K562 (cell line): Measurements from ENCODE around the gene IL4R. TPM values are rescaled to one million over a fixed set of nuclear protein-coding genes. Genes with fewer than 3 reads are reported as not detected.

Source experiments
- ARID2 ChIP-seq: fragments of 450-650 bp; IDR thresholded peaks from 2 replicates; pipeline ENCODE4 v1.6.1; 2017; ENCODE audit warnings: antibody characterized with exemption, mild to moderate bottlenecking
- CBFA2T2 ChIP-seq: fragments of 450-650 bp; conservative IDR thresholded peaks from 2 replicates; pipeline ENCODE4 v1.6.1; 2017; ENCODE audit warnings: mild to moderate bottlenecking
- CTBP1 ChIP-seq: fragments of 450-650 bp; IDR thresholded peaks from 2 replicates; pipeline ENCODE4 v1.6.1; 2016; ENCODE audit warnings: borderline replicate concordance
- ELF4 ChIP-seq: fragments of 450-650 bp; formaldehyde crosslinking; IDR thresholded peaks from 2 replicates; pipeline ENCODE4 v1.4.0; 2022; ENCODE audit warnings: missing genetic modification characterization
- GATAD2B ChIP-seq: fragments of 450-650 bp; IDR thresholded peaks from 2 replicates; pipeline ENCODE4 v1.6.1; 2017; ENCODE audit warnings: mild to moderate bottlenecking, borderline replicate concordance
- L3MBTL2 ChIP-seq: fragments of 450-650 bp; IDR thresholded peaks from 2 replicates; pipeline ENCODE4 v1.6.1; 2016; ENCODE audit warnings: mild to moderate bottlenecking, moderate library complexity
- MAZ ChIP-seq, 2 experiments: fragments of 450-650 bp in 1 of 2; sonication (generic) in 1 of 2; formaldehyde crosslinking; IDR thresholded peaks in 1 of 2; conservative IDR thresholded peaks in 1 of 2; 2 replicates each; pipeline versions ENCODE4 v1.4.0 to v1.5.0; 2020; ENCODE audit warnings: mild to moderate bottlenecking in 1 of 2, missing genetic modification reagents in 1 of 2
- MECOM ChIP-seq: fragments of 250-450 bp; sonication (Bioruptor Pico); IDR thresholded peaks from 2 replicates; pipeline ENCODE4 v1.8.0; 2022; ENCODE audit warnings: inconsistent platforms
- NCOR1 ChIP-seq: fragments of 450-650 bp; IDR thresholded peaks from 2 replicates; pipeline ENCODE4 v1.6.1; 2016; ENCODE audit warnings: mild to moderate bottlenecking, moderate library complexity
- RNF2 ChIP-seq: sonication (generic); IDR thresholded peaks from 2 replicates; pipeline ENCODE4 v1.6.1; 2016
- SMARCA4 ChIP-seq: fragments of 450-650 bp; IDR thresholded peaks from 2 replicates; pipeline ENCODE4 v1.6.1; 2016
- SUPT5H ChIP-seq: fragments of 450-650 bp; IDR thresholded peaks from 2 replicates; pipeline ENCODE4 v1.6.1; 2016
- TAF1 ChIP-seq: IDR thresholded peaks from 2 replicates; pipeline ENCODE4 v1.6.1; 2011; ENCODE audit warnings: mild to moderate bottlenecking, low read length, moderate library complexity; ENCODE audit not compliant: insufficient read depth, control insufficient read depth, severe bottlenecking; ENCODE audit errors: extremely low read depth
- TBP ChIP-seq: optimal IDR thresholded peaks from 2 replicates; pipeline ENCODE3; 2011; ENCODE audit warnings: low read depth, low read length, improper control_type of control experiment
- TEAD4 ChIP-seq, 2 experiments: sonication (generic) in 1 of 2; formaldehyde crosslinking in 1 of 2; IDR thresholded peaks; 2 replicates each; pipeline versions ENCODE4 v1.6.1 to v1.8.0; 2012 to 2022; ENCODE audit warnings: borderline replicate concordance in 1 of 2, inconsistent platforms in 1 of 2, low read length in 1 of 2, mild to moderate bottlenecking in 1 of 2, missing genetic modification reagents in 1 of 2
- ZBTB1 ChIP-seq: sonication (generic); formaldehyde crosslinking; IDR thresholded peaks from 2 replicates; pipeline ENCODE4 v1.8.1; 2023; ENCODE audit warnings: missing genetic modification reagents, low read depth, mild to moderate bottlenecking, borderline replicate concordance
- ZC3H8 ChIP-seq: fragments of 450-650 bp; IDR thresholded peaks from 2 replicates; pipeline ENCODE4 v1.6.1; 2017
- ZFX ChIP-seq: sonication (generic); formaldehyde crosslinking; IDR thresholded peaks from 2 replicates; pipeline ENCODE4 v1.8.0; 2022; ENCODE audit warnings: mild to moderate bottlenecking, missing genetic modification reagents, moderate library complexity
- ZNF165 ChIP-seq: fragments of 250-450 bp; sonication (Bioruptor Pico); IDR thresholded peaks from 2 replicates; pipeline ENCODE4 v1.4.0; 2020; ENCODE audit warnings: borderline replicate concordance
- ZNF830 ChIP-seq: fragments of 250-450 bp; sonication (Bioruptor Pico); IDR thresholded peaks from 2 replicates; pipeline ENCODE4 v1.5.0; 2021; ENCODE audit warnings: mild to moderate bottlenecking
- ZSCAN29 ChIP-seq: fragments of 450-650 bp; IDR thresholded peaks from 2 replicates; pipeline ENCODE4 v1.6.1; 2017
- polyA plus RNA-seq, 8 experiments: library from polyadenylated mRNA; depleted of rRNA in 4 of 8; stranded (reverse) in 5 of 8; unstranded in 3 of 8; fragments of >200 nt; fragmentation: Nextera tagmentation in 2 of 8; fragmentation: Illumina TruSeq in 1 of 8; extraction: Ambion mirVana in 2 of 8; extraction: Trizol in 1 of 8; gene quantifications; 2 replicates each; pipeline versions ENCODE4 v1.2.1 to v1.2.3, GENCODE V29; 2011 to 2014; ENCODE audit warnings: inconsistent platforms in 1 of 8, missing spikeins in 1 of 8
- total RNA-seq, 7 experiments: library from RNA; depleted of rRNA in 6 of 7; stranded (reverse); fragments of >200 nt in 6 of 7; fragmentation: Illumina TruSeq in 2 of 7; extraction: Trizol in 2 of 7; gene quantifications; 2 replicates each; pipeline versions ENCODE4 v1.2.1 to v1.2.3, GENCODE V29; 2011 to 2021; ENCODE audit warnings: low replicate concordance in 1 of 7
- TF ChIP-seq, protein P1 (sequence below): IDR thresholded peaks from 2 replicates; pipeline ENCODE4 v1.6.1; 2016; ENCODE audit warnings: missing genetic modification characterization, missing compliant biosample characterization
- TF ChIP-seq, protein P2 (sequence below), 2 experiments: fragments of 450-650 bp; IDR thresholded peaks; 2 replicates each; pipeline ENCODE4 v1.6.1; 2016
- TF ChIP-seq, protein P3 (sequence below): fragments of 250-450 bp; sonication (Bioruptor Pico); IDR thresholded peaks from 2 replicates; pipeline ENCODE4 v1.5.1; 2021; ENCODE audit warnings: mild to moderate bottlenecking

The IL4R gene
- total and polyA plus RNA-seq, 9 of the 15 experiments (the other 6 are each of a cell fraction or from before 2014, with no cell fraction given): 0.17 to 5.8 (median 3.3) TPM

DNA sequence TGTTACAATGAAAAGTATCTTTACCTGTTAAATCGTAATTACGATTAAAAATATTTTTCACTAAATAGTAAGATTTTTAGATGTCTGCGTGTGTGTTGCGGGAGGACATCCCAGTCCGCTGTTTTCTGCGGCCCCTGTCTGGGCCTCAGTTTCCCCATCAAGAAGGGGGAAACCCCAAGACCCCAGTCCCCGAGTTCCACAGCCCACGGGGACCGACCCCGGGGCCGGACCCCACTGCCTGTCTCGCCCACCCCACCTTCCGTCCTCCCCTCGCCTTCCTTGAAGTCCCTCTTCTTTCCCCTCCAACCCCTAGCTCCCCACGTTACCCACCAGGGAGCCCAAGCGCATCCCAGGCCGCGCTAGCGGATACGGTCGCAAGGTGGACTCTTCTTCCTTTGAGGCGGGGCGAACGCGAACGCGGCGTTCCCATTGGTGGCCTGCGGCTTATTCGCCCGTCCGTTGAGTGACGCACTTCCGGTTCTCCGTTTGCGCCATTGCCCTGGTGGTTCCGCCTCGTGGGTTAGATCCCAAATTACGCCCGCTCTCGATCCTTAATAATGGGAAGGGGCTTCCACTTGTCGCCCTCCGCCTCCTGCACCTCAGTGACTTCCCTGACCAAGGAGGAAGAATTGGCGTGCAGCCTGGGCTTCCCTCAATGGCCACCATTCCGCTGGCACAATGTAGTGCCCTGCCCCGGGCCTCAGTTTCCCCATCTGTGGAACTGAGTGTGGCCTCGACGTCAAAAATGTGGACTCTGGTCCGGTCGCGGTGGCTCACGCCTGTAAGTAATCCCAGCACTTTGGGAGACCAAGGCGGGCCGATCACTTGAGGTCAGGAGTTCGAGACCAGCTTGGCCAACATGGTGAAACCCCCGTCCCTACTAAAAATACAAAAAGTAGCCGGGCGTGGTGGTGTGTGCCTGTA, 45.1 kb upstream of the IL4R start, which contains the start of gene NSMCE1 (continued):
- TF ChIP-seq ZNF165 (CRISPR knock-in tag) (no peak), NCOR1 (0 out of 2 replicates have a peak, but pooled peaks have one; percentile 3), ELF4 (no peak), ZNF830 (CRISPR knock-in tag) (0 out of 2 replicates have a peak, but pooled peaks have one; percentile 46), RNF2 (no peak), CTBP1 (peak; percentile 80; the same call in 1 of the 2 replicates), CBFA2T2 (no peak), MAZ (CRISPR knock-in tag; conservative IDR thresholded peaks at IDR 0.05 in 1 of 2, IDR thresholded peaks at IDR 0.05 in 1 of 2) (peak; percentile 43 to 45; a peak in 1 of 4 replicates), ARID2 (no peak), ZC3H8 (no peak), MECOM (CRISPR knock-in tag) (peak; percentile 77; the same call in 1 of the 2 replicates), TAF1 (peak; percentile 86), ZFX (CRISPR knock-in tag) (peak; percentile 82), TBP (peak; percentile 88), ZBTB1 (no peak), SUPT5H (peak; percentile 95), ZSCAN29 (no peak), TEAD4 (IDR thresholded peaks at IDR 0.05; ENCODE audit: low read length) (no peak), TEAD4 (CRISPR knock-in tag; IDR thresholded peaks at IDR 0.05; ENCODE audit: borderline replicate concordance) (no peak), GATAD2B (peak; percentile 44; the same call in 1 of the 2 replicates), SMARCA4 (no peak; the same call in 1 of the 2 replicates), L3MBTL2 (peak; percentile 79)
- TF ChIP-seq, protein P1, sequence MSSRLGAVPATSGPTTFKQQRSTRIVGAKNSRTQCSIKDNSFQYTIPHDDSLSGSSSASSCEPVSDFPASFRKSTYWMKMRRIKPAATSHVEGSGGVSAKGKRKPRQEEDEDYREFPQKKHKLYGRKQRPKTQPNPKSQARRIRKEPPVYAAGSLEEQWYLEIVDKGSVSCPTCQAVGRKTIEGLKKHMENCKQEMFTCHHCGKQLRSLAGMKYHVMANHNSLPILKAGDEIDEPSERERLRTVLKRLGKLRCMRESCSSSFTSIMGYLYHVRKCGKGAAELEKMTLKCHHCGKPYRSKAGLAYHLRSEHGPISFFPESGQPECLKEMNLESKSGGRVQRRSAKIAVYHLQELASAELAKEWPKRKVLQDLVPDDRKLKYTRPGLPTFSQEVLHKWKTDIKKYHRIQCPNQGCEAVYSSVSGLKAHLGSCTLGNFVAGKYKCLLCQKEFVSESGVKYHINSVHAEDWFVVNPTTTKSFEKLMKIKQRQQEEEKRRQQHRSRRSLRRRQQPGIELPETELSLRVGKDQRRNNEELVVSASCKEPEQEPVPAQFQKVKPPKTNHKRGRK (tag): no peak
- TF ChIP-seq, protein P2, sequence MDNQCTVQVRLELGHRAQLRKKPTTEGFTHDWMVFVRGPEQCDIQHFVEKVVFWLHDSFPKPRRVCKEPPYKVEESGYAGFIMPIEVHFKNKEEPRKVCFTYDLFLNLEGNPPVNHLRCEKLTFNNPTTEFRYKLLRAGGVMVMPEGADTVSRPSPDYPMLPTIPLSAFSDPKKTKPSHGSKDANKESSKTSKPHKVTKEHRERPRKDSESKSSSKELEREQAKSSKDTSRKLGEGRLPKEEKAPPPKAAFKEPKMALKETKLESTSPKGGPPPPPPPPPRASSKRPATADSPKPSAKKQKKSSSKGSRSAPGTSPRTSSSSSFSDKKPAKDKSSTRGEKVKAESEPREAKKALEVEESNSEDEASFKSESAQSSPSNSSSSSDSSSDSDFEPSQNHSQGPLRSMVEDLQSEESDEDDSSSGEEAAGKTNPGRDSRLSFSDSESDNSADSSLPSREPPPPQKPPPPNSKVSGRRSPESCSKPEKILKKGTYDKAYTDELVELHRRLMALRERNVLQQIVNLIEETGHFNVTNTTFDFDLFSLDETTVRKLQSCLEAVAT (IDR thresholded peaks at IDR 0.05): no peak
- TF ChIP-seq, protein P3, sequence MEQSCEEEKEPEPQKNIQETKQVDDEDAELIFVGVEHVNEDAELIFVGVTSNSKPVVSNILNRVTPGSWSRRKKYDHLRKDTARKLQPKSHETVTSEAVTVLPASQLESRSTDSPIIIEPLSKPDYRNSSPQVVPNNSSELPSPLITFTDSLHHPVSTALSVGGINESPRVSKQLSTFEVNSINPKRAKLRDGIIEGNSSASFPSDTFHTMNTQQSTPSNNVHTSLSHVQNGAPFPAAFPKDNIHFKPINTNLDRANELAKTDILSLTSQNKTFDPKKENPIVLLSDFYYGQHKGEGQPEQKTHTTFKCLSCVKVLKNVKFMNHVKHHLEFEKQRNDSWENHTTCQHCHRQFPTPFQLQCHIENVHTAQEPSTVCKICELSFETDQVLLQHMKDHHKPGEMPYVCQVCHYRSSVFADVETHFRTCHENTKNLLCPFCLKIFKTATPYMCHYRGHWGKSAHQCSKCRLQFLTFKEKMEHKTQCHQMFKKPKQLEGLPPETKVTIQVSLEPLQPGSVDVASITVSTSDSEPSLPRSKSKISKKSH (CRISPR knock-in tag): no peak
